ENCODE measurements around the gene GOT1.

DNA sequence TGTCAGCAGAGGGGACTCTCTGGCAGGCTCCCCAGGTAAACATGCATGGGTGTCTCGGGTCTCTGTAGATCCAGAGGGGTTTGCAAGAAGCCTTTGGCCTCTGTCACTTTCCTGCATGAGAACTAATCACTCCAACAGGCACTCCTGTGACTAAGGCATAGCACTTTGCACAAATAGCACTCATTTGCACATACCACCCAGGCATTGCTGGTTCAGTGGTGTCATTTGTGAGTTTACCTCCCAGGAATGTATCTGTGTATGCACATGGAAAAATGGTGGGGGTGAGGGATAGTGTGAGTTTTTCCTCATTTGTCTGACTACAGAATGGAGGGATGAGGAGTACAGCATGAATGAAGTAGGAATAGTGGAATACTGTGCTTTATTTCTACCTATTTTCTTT lies 61.8 kb downstream of the GOT1 start:
- TF ChIP-seq NFYB (IDR thresholded peaks at IDR 0.05; ENCODE audit: insufficient read depth, low read depth, low read length) (no peak), REST (IDR thresholded peaks at IDR 0.05; ENCODE audit: low read depth, low read length) (no peak), SKIL (IDR thresholded peaks at IDR 0.05; ENCODE audit: low read depth, poor library complexity, severe bottlenecking) (no peak), POLR2AphosphoS5 (IDR thresholded peaks at IDR 0.05; ENCODE audit: low read length) (no peak), SRF (IDR thresholded peaks at IDR 0.05; ENCODE audit: low read depth in 2 of 2, low read length in 2 of 2) (no peak), ZSCAN29 (IDR thresholded peaks at IDR 0.05) (no peak)

Measured in GM12878 (cell line).